Sigmoid colon (tissue), 7 donors: ENCODE results near the gene OR6C70. TPM values are rescaled to one million over a fixed set of nuclear protein-coding genes. Genes with fewer than 3 reads are reported as not detected.

Experiments used
- DNase-seq: peaks from one replicate; pipeline ENCODE4 v3.0.0-alpha.2; 2019
- H3K27ac ChIP-seq, 4 donors: fragments of 200-600 bp; sonication (generic); one replicate each; pipeline ENCODE4 v1.5.1; 2016 to 2019; ENCODE audit warnings: mild to moderate bottlenecking in 1 of 4
- H3K27me3 ChIP-seq, 3 donors: fragments of 200-600 bp; sonication (generic); one replicate each; pipeline ENCODE4 v1.5.1; 2019; ENCODE audit warnings: mild to moderate bottlenecking in 1 of 3
- H3K36me3 ChIP-seq, 4 donors: fragments of 200-600 bp; sonication (generic); one replicate each; pipeline ENCODE4 v1.5.1; 2016 to 2019
- H3K4me1 ChIP-seq, 4 donors: fragments of 200-600 bp; sonication (generic); one replicate each; pipeline ENCODE4 v1.5.1; 2017 to 2019
- H3K4me3 ChIP-seq, 4 donors: fragments of 200-600 bp; sonication (generic); one replicate each; pipeline ENCODE4 v1.5.1; 2017 to 2019; ENCODE audit warnings: mild to moderate bottlenecking in 2 of 4, moderate library complexity in 1 of 4
- H3K9me3 ChIP-seq, 4 donors: fragments of 200-600 bp in 3 of 4; sonication (generic) in 3 of 4; one replicate each; pipeline versions ENCODE4 v1.5.1 to v1.6.1; 2013 to 2019
- CTCF ChIP-seq, 4 experiments: fragments of 450-650 bp in 3 of 4; fragments of 200-600 bp in 1 of 4; IDR thresholded peaks; one replicate each; pipeline ENCODE4 v1.5.1; 2016 to 2019; ENCODE audit warnings: antibody characterized with exemption in 4 of 4, mild to moderate bottlenecking in 3 of 4, moderate library complexity in 2 of 4
- EP300 ChIP-seq, 4 donors: sonication (generic); formaldehyde crosslinking; IDR thresholded peaks; one replicate each; pipeline ENCODE4 v1.6.1; 2017; ENCODE audit warnings: antibody characterized with exemption in 4 of 4
- POLR2A ChIP-seq, 2 donors: fragments of 450-650 bp; IDR thresholded peaks; one replicate each; pipeline ENCODE4 v1.6.1; 2016; ENCODE audit warnings: antibody characterized with exemption in 2 of 2, mild to moderate bottlenecking in 2 of 2, moderate library complexity in 2 of 2
- POLR2AphosphoS5 ChIP-seq, 4 donors: sonication (generic); formaldehyde crosslinking; IDR thresholded peaks; one replicate each; pipeline ENCODE4 v1.6.1; 2017; ENCODE audit warnings: antibody characterized with exemption in 4 of 4
- whole genome bisulfite sequencing, 2 donors: extraction: QIAGEN DNeasy Blood & Tissue Kit; methylation state at CpG; one replicate each; pipeline ENCODE4 v1.1.7; 2013; 5-methylcytosine and 5-hydroxymethylcytosine counted together
- intact Hi-C: fragments of 100-400 bp; cut with DNase I; formaldehyde crosslinking; loops from one replicate; pipeline ENCODE4 v1.15.1; 2023
- polyA plus RNA-seq, 3 donors: library from polyadenylated mRNA; stranded (reverse); fragments of 200-250 nt; gene quantifications; one replicate each; pipeline ENCODE4 v1.2.3, GENCODE V29; 2013
- total RNA-seq, 4 donors: library from RNA; depleted of rRNA; stranded (reverse); fragments of >200 nt; gene quantifications; one replicate each; pipeline ENCODE4 v1.1.0, GENCODE V29; 2016
- donor health status: healthy with polysubstance abuse.
- donor health status: Bipolar disorder and iron deficiency.
- donor health status: healthy.

The OR6C70 gene
- not detected for total RNA-seq
- not detected for polyA plus RNA-seq

- H3K27me3 ChIP-seq = no peaks in the 10 kb centered on the region
- H3K9me3 ChIP-seq = no peaks in the 10 kb centered on the region
These were observed at the start of gene OR6C70 for GRCh38 chr12:55470088-55470829. Gene OR6C70 (minus strand): TSS chr12:55470138. CDS start chr12:55470138, 0 bp downstream.

GRCh38 chr12:55516391-55516790 lies 46.5 kb upstream of the OR6C70 start:
- TF ChIP-seq CTCF (IDR thresholded peaks at IDR 0.05) (no peak), EP300 (IDR thresholded peaks at IDR 0.05) (no peak), POLR2A (IDR thresholded peaks at IDR 0.05) (no peak), POLR2AphosphoS5 (IDR thresholded peaks at IDR 0.05) (no peak)
- no peak for DNase-seq
- Histone ChIP-seq H3K4me1 (no peaks in the 10 kb centered on the region), H3K36me3 (no peaks in the 10 kb centered on the region), H3K4me3 (no peak overlapping the region), H3K27ac (no peak overlapping the region), H3K27me3 (no peaks in the 10 kb centered on the region), H3K9me3 (no peaks in the 10 kb centered on the region)
- intact Hi-C loops = no loop called here

More at GRCh38 chr12:55470088-55470829, at the start of gene OR6C70:
- Histone ChIP-seq H3K4me1 (no peaks in the 10 kb centered on the region), H3K27ac (no peak within 1 kb of the TSS), H3K4me3 (no peak within 1 kb of the TSS), H3K36me3 (no peaks in the 10 kb centered on the region)
- intact Hi-C loops = no loop called here
- 88 to 94% methylated on average over 3 of the region's 3 CpGs for WGBS, 2 donors
- TF ChIP-seq POLR2AphosphoS5 (IDR thresholded peaks at IDR 0.05) (no peak), EP300 (IDR thresholded peaks at IDR 0.05) (no peak), POLR2A (IDR thresholded peaks at IDR 0.05) (no peak), CTCF (IDR thresholded peaks at IDR 0.05) (no peak)
- no peak for DNase-seq

GRCh38 chr12:55515696-55516095 lies 45.8 kb upstream of the OR6C70 start:
- no peak for DNase-seq
- no peak overlapping the region for H3K27ac ChIP-seq
- no peak overlapping the region for H3K4me3 ChIP-seq
- no peaks in the 10 kb centered on the region for H3K36me3 ChIP-seq
- 69 to 80% methylated on average over 1 of the region's 1 CpG for WGBS, 2 donors
- H3K27me3 ChIP-seq = no peaks in the 10 kb centered on the region
- TF ChIP-seq EP300 (IDR thresholded peaks at IDR 0.05) (no peak), CTCF (IDR thresholded peaks at IDR 0.05) (no peak), POLR2AphosphoS5 (IDR thresholded peaks at IDR 0.05) (no peak), POLR2A (IDR thresholded peaks at IDR 0.05) (no peak)
- no peaks in the 10 kb centered on the region for H3K4me1 ChIP-seq
- intact Hi-C loops = no loop called here
- H3K9me3 ChIP-seq = no peaks in the 10 kb centered on the region

- TF ChIP-seq EP300 (IDR thresholded peaks at IDR 0.05) (no peak), POLR2A (IDR thresholded peaks at IDR 0.05) (no peak), CTCF (IDR thresholded peaks at IDR 0.05) (no peak), POLR2AphosphoS5 (IDR thresholded peaks at IDR 0.05) (no peak)
- H3K27ac ChIP-seq = no peak overlapping the region
These were observed 31.7 kb upstream of the OR6C70 start for GRCh38 chr12:55501601-55502000.

More at GRCh38 chr12:55501601-55502000, 31.7 kb upstream of the OR6C70 start:
- no peaks in the 10 kb centered on the region for H3K27me3 ChIP-seq
- intact Hi-C loops = no loop called here
- WGBS, 2 donors = 54 to 57% methylated on average over 2 of the region's 2 CpGs
- no peaks in the 10 kb centered on the region for H3K9me3 ChIP-seq
- H3K36me3 ChIP-seq = no peaks in the 10 kb centered on the region
- DNase-seq = no peak
- no peak overlapping the region for H3K4me3 ChIP-seq
- H3K4me1 ChIP-seq = no peaks in the 10 kb centered on the region
